ENCODE results near the gene PLVAP. TPM values are rescaled to one million over a fixed set of nuclear protein-coding genes. Genes with fewer than 3 reads are reported as not detected.

The PLVAP gene
- total RNA-seq, 1 donor from 2014 or later, result 0.94 TPM

DNA sequence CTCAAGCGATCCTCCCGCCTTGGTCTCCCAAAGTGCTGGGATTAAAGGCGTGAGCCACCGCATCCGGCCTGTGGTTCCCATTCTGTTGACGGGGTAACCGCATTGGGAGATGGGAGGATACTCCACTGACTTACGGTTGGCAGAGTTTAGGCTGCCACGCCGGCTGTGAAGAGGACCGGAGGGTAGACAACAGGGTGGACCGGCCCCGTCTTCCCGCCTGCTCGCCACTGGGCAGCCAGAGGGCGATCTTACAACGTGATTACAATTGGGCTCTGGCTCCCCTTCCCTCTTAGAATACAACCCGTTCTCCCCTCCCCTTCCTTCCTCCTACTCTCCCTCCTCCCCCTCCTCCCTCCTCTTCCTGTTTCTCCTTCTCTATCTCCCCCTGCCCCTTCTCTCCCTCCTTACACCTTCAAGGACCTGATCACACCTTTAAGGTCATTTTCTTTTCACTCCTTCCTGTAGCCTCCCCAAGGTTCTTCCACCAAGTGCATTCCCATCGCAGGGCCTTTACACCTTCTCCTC, 17.8 kb upstream of the PLVAP start:
- Mint-ChIP-seq H3K9me3 (no peaks in the 10 kb centered on the region), H3K27ac (peak overlapping the region; percentile 22), H3K4me1 (peaks cover 13% of the 10 kb centered on the region), H3K36me3 (peaks cover 5% of the 10 kb centered on the region), H3K27me3 (ENCODE audit: low read depth) (peaks cover 4% of the 10 kb centered on the region), H3K4me3 (no peak overlapping the region)
- TF ChIP-seq, protein P1, sequence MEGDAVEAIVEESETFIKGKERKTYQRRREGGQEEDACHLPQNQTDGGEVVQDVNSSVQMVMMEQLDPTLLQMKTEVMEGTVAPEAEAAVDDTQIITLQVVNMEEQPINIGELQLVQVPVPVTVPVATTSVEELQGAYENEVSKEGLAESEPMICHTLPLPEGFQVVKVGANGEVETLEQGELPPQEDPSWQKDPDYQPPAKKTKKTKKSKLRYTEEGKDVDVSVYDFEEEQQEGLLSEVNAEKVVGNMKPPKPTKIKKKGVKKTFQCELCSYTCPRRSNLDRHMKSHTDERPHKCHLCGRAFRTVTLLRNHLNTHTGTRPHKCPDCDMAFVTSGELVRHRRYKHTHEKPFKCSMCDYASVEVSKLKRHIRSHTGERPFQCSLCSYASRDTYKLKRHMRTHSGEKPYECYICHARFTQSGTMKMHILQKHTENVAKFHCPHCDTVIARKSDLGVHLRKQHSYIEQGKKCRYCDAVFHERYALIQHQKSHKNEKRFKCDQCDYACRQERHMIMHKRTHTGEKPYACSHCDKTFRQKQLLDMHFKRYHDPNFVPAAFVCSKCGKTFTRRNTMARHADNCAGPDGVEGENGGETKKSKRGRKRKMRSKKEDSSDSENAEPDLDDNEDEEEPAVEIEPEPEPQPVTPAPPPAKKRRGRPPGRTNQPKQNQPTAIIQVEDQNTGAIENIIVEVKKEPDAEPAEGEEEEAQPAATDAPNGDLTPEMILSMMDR (IDR thresholded peaks at IDR 0.05; ENCODE audit: unreplicated experiment), result peak; percentile 15
- DNase-seq (ENCODE audit: low spot score in 2 of 2, unreplicated experiment in 2 of 2), result no peak

- TF ChIP-seq, protein P1 (IDR thresholded peaks at IDR 0.05; ENCODE audit: unreplicated experiment), result no peak
- H3K4me3 Mint-ChIP-seq, result no peak within 1 kb of the TSS
Observed at GRCh38 chr19:17393914-17394313, 16.8 kb upstream of the PLVAP start, which contains the start of gene CCDC194. Gene CCDC194 (minus strand): TSS chr19:17394196. CDS start chr19:17394158, 38 bp downstream.

GRCh38 chr19:17393002-17393401, 15.9 kb upstream of the PLVAP start:
- TF ChIP-seq, protein P1 (IDR thresholded peaks at IDR 0.05; ENCODE audit: unreplicated experiment), result no peak
- H3K4me3 Mint-ChIP-seq, result no peak overlapping the region
- no peak overlapping the region for H3K27ac Mint-ChIP-seq
- no peak for DNase-seq (ENCODE audit: low spot score in 2 of 2, unreplicated experiment in 2 of 2)
- H3K9me3 Mint-ChIP-seq, result peaks cover 4% of the 10 kb centered on the region
- H3K4me1 Mint-ChIP-seq, result peaks cover 13% of the 10 kb centered on the region
- peaks cover 17% of the 10 kb centered on the region for H3K27me3 Mint-ChIP-seq (ENCODE audit: low read depth)
- peaks cover 5% of the 10 kb centered on the region for H3K36me3 Mint-ChIP-seq

More at GRCh38 chr19:17393914-17394313, 16.8 kb upstream of the PLVAP start, which contains the start of gene CCDC194:
- peaks cover 13% of the 10 kb centered on the region for H3K27me3 Mint-ChIP-seq (ENCODE audit: low read depth)
- H3K27ac Mint-ChIP-seq, result no peak within 1 kb of the TSS
- H3K36me3 Mint-ChIP-seq, result peaks cover 5% of the 10 kb centered on the region
- no peak for DNase-seq (ENCODE audit: low spot score in 2 of 2, unreplicated experiment in 2 of 2)
- H3K9me3 Mint-ChIP-seq, result peaks cover 4% of the 10 kb centered on the region
- peaks cover 13% of the 10 kb centered on the region for H3K4me1 Mint-ChIP-seq

DNA sequence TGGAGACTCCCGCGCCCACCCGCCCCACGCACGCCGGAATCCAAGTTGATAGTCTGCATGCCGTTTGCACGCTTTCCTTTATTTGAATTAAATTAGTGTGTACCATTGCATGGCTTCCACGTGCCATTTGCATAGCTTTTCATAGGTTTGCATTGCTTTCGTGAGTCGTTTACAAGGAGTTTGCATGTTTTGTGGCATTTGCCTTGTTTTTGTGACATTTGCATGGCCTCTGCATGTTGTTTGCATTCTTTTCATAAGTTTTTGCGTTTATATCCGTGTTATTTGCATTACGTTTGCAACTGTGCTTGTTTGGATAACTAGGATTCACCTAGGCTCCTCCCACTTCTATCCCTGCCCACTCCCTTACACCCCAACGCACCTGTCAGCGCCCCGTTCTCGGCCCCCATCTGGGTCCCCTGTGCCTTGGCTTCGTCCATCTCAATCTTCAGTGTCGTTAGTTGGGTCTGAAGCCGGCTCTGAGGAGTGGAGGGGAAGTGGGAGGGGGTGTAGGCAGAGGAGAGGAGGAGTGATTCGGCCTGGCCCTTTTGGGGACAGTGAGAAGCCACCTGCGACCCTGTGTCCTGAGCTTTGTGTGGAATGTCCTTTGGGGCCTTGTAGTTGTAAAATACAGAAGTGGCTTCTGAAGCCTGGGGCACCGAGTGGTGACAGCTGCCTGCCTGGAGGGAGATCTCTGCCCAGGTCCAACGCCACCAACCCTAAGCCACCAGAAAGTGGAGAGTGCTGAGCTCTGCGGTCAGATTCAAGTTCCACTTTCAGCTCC, 14.4 kb upstream of the PLVAP start:
- no peaks in the 10 kb centered on the region for H3K36me3 Mint-ChIP-seq
- no peak overlapping the region for H3K27ac Mint-ChIP-seq
- TF ChIP-seq, protein P1 (IDR thresholded peaks at IDR 0.05; ENCODE audit: unreplicated experiment), result no peak
- DNase-seq (ENCODE audit: low spot score in 2 of 2, unreplicated experiment in 2 of 2), result no peak
- peaks cover 4% of the 10 kb centered on the region for H3K9me3 Mint-ChIP-seq
- peaks cover 13% of the 10 kb centered on the region for H3K4me1 Mint-ChIP-seq
- peak overlapping the region; percentile 62 for H3K4me3 Mint-ChIP-seq
- peaks cover 17% of the 10 kb centered on the region for H3K27me3 Mint-ChIP-seq (ENCODE audit: low read depth)

GRCh38 chr19:17390665-17391370, 13.7 kb upstream of the PLVAP start:
- DNase-seq (ENCODE audit: low spot score in 2 of 2, unreplicated experiment in 2 of 2), result peak; percentile 90 to 92
- Mint-ChIP-seq H3K36me3 (no peaks in the 10 kb centered on the region), H3K4me3 (peak overlapping the region; percentile 79), H3K27me3 (ENCODE audit: low read depth) (peaks cover 17% of the 10 kb centered on the region), H3K27ac (peak overlapping the region; percentile 78), H3K4me1 (peaks cover 13% of the 10 kb centered on the region), H3K9me3 (peaks cover 4% of the 10 kb centered on the region)
- TF ChIP-seq, protein P1 (IDR thresholded peaks at IDR 0.05; ENCODE audit: unreplicated experiment), result peak; percentile 32
